Fibroblast of lung (primary cell): ENCODE measurements around the gene STOML2. TPM values are rescaled to one million over a fixed set of nuclear protein-coding genes. Genes with fewer than 3 reads are reported as not detected.
A peak's percentile ranks its signal among the peaks of the same experiment; 100 is the strongest.

ENCODE experiments used
- DNase-seq, 2 donors: peaks; one replicate each; pipeline versions ENCODE4 v3.0.0 to v3.0.0-alpha.2; 2010; ENCODE audit warnings: low read depth in 2 of 2
- H2AFZ ChIP-seq: 2 replicates; pipeline ENCODE4 v1.5.1; 2012; ENCODE audit warnings: low read length, control low read depth, inconsistent platforms
- H3K27ac ChIP-seq: 2 replicates; pipeline ENCODE4 v1.5.1; 2011; ENCODE audit warnings: low read length, control low read depth; ENCODE audit not compliant: insufficient read depth
- H3K27me3 ChIP-seq: 2 replicates; pipeline ENCODE4 v1.5.1; 2011; ENCODE audit warnings: mild to moderate bottlenecking, low read length; ENCODE audit not compliant: control insufficient read depth, insufficient read depth
- H3K36me3 ChIP-seq: 2 replicates; pipeline ENCODE4 v1.5.1; 2011; ENCODE audit warnings: low read length; ENCODE audit not compliant: control insufficient read depth, insufficient read depth
- H3K4me1 ChIP-seq: 2 replicates; pipeline ENCODE4 v1.5.1; 2011; ENCODE audit warnings: low read length; ENCODE audit not compliant: control insufficient read depth, insufficient read depth; ENCODE audit errors: extremely low read depth
- H3K4me2 ChIP-seq: 2 replicates; pipeline ENCODE4 v1.5.1; 2011; ENCODE audit warnings: low read length, control low read depth; ENCODE audit not compliant: insufficient read depth; ENCODE audit errors: extremely low read depth
- H3K4me3 ChIP-seq, 4 experiments: fragments of 200-600 bp in 1 of 4; sonication (generic) in 1 of 4; replicated peaks in 1 of 4; 2 replicates each; pipeline ENCODE4 v1.5.1; 2011 to 2016; ENCODE audit warnings: low read length in 4 of 4, low read depth in 3 of 4, mild to moderate bottlenecking in 3 of 4, control low read depth in 2 of 4, inconsistent platforms in 1 of 4, mixed read lengths in 1 of 4; ENCODE audit not compliant: insufficient read depth in 1 of 4; ENCODE audit errors: control extremely low read depth in 1 of 4
- H3K79me2 ChIP-seq: 2 replicates; pipeline ENCODE4 v1.5.1; 2012; ENCODE audit warnings: mild to moderate bottlenecking, low read length, inconsistent platforms; ENCODE audit not compliant: control insufficient read depth, insufficient read depth
- H3K9ac ChIP-seq: 2 replicates; pipeline ENCODE4 v1.5.1; 2011; ENCODE audit warnings: mild to moderate bottlenecking, low read length, control low read depth; ENCODE audit not compliant: insufficient read depth
- H3K9me3 ChIP-seq: 2 replicates; pipeline ENCODE4 v1.5.1; 2012; ENCODE audit warnings: low read depth, low read length; ENCODE audit not compliant: control insufficient read depth, insufficient read depth
- H4K20me1 ChIP-seq: 2 replicates; pipeline ENCODE4 v1.5.1; 2011; ENCODE audit warnings: low read length; ENCODE audit not compliant: control insufficient read depth, insufficient read depth; ENCODE audit errors: extremely low read depth
- EZH2 ChIP-seq: IDR thresholded peaks from 2 replicates; pipeline ENCODE4 v1.5.1; 2012; ENCODE audit warnings: low read length, control low read depth, mild to moderate bottlenecking; ENCODE audit errors: missing control alignments
- polyA plus RNA-seq, 2 donors: library from polyadenylated mRNA; depleted of rRNA in 1 of 2; stranded (reverse) in 1 of 2; unstranded in 1 of 2; fragments of >200 nt; gene quantifications; 2 replicates each; pipeline ENCODE4 v1.2.1, GENCODE V29; 2011 to 2012; ENCODE audit warnings: missing spikeins in 1 of 2
- total RNA-seq: library from RNA; depleted of rRNA; stranded (reverse); fragments of >200 nt; gene quantifications from 2 replicates; pipeline ENCODE4 v1.2.1, GENCODE V29; 2014
- TF ChIP-seq, protein P1 (sequence below), 2 donors: IDR thresholded peaks in 1 of 2; conservative IDR thresholded peaks in 1 of 2; 1 replicate in 1 of 2; 2 replicates in 1 of 2; pipeline ENCODE4 v1.5.1; 2011 to 2012; ENCODE audit warnings: low read length in 2 of 2, control low read depth in 1 of 2, inconsistent platforms in 1 of 2, low read depth in 1 of 2, mild to moderate bottlenecking in 1 of 2

Gene STOML2
- total and polyA plus RNA-seq, 2 donors (not counting 1 experiment from before 2014, with no cell fraction given) = 94.0 to 170 TPM

DNA sequence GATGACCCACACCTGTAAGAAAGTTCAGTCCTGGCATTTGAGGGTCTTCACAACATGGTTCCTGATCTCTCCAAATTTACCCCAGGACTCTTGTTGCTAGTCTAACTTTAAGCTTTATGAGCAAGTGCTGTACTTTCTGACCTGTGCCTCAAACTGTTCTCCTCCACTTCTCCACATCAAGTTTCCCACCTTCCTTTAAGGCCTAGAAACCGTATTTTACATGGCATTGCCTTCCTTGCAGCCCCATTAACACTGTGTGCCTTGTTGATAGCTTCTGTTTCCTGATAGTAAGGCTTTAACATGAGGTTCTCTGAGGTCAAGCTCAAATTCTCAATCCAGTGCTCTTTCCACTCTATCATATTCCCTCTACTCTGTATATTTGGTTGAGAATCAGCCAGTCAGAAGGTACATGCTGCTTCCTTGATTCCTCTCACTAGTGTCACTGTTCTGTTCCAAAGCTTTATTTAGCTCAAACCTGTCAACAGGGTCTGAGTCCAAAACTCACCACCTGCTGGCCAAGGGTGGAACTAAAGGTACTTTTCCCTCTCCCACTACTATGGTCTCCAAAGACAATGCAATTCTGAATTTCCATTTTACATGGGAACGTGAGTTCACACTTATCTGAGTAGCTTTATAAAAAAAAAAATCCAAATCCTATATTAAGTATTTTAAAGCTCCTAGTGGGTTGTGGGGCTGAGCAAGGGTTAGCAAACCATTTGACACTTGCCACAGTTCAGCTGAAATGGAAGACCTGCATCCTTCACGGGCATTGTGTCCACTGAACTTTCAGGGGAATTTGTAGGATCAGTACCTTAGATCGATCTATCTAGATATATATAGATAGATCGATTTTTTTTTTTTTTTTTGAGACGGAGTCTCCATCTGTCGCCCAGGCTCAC lies 51.6 kb downstream of the STOML2 start:
- no peak for TF ChIP-seq EZH2
- TF ChIP-seq, protein P1, sequence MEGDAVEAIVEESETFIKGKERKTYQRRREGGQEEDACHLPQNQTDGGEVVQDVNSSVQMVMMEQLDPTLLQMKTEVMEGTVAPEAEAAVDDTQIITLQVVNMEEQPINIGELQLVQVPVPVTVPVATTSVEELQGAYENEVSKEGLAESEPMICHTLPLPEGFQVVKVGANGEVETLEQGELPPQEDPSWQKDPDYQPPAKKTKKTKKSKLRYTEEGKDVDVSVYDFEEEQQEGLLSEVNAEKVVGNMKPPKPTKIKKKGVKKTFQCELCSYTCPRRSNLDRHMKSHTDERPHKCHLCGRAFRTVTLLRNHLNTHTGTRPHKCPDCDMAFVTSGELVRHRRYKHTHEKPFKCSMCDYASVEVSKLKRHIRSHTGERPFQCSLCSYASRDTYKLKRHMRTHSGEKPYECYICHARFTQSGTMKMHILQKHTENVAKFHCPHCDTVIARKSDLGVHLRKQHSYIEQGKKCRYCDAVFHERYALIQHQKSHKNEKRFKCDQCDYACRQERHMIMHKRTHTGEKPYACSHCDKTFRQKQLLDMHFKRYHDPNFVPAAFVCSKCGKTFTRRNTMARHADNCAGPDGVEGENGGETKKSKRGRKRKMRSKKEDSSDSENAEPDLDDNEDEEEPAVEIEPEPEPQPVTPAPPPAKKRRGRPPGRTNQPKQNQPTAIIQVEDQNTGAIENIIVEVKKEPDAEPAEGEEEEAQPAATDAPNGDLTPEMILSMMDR (conservative IDR thresholded peaks at IDR 0.05 in 1 of 2, IDR thresholded peaks at IDR 0.05 in 1 of 2; ENCODE audit: low read depth in 1 of 2, low read length in 2 of 2) = peak; percentile 47 to 69
- no peak overlapping the region for H3K4me3 ChIP-seq
- H4K20me1 ChIP-seq = no peaks in the 10 kb centered on the region

More for the DNA sequence above, 51.6 kb downstream of the STOML2 start:
- Histone ChIP-seq H2AFZ (no peak overlapping the region), H3K27ac (no peak overlapping the region), H3K4me2 (no peak overlapping the region), H3K9ac (no peak overlapping the region), H3K9me3 (no peaks in the 10 kb centered on the region), H3K4me1 (no peaks in the 10 kb centered on the region), H3K36me3 (peaks cover 10% of the 10 kb centered on the region), H3K27me3 (no peaks in the 10 kb centered on the region), H3K79me2 (no peaks in the 10 kb centered on the region)
- peak; percentile 32 to 56 for DNase-seq

Other genes starting within 250 kb of the STOML2 start
- gene PHF24, start 144.8 kb downstream of the STOML2 start, total RNA-seq = under 0.01 and 0.17 TPM in 2 replicates
- gene PHF24, start 144.8 kb downstream of the STOML2 start, polyA plus RNA-seq = not detected in 2 replicates
- gene DNAJB5, start 113.4 kb downstream of the STOML2 start, total RNA-seq = 7.4 and 9.9 TPM in 2 replicates
- 7.8 and 8.1 TPM in 2 replicates for gene DNAJB5, start 113.4 kb downstream of the STOML2 start, polyA plus RNA-seq
- 220 and 340 TPM in 2 replicates for gene VCP, start 30.5 kb downstream of the STOML2 start, total RNA-seq
- 298 and 306 TPM in 2 replicates for gene VCP, start 30.5 kb downstream of the STOML2 start, polyA plus RNA-seq
- gene FANCG, start 23.2 kb downstream of the STOML2 start, total RNA-seq = 9.2 and 12.2 TPM in 2 replicates
- gene FANCG, start 23.2 kb downstream of the STOML2 start, polyA plus RNA-seq = 6.6 and 19.4 TPM in 2 replicates
- 7.4 and 14.0 TPM in 2 replicates for gene PIGO, start 6.5 kb downstream of the STOML2 start, total RNA-seq
- 14.8 and 18.6 TPM in 2 replicates for gene PIGO, start 6.5 kb downstream of the STOML2 start, polyA plus RNA-seq
- gene ATOSB, start 12.7 kb upstream of the STOML2 start, total RNA-seq = 8.7 and 18.2 TPM in 2 replicates
- 24.5 and 25.4 TPM in 2 replicates for gene ATOSB, start 12.7 kb upstream of the STOML2 start, polyA plus RNA-seq
- 20.8 and 38.3 TPM in 2 replicates for gene UNC13B, start 58.9 kb upstream of the STOML2 start, total RNA-seq
- gene UNC13B, start 58.9 kb upstream of the STOML2 start, polyA plus RNA-seq = 9.7 and 21.6 TPM in 2 replicates